ENCODE data around the gene ASPSCR1. TPM values are rescaled to one million over a fixed set of nuclear protein-coding genes. Genes with fewer than 3 reads are reported as not detected.

ASPSCR1 gene
- total and polyA plus RNA-seq, 2 donors from 2014 or later, result 35.2 to 57.5 TPM

GRCh38 chr17:82061047-82061925 is 83.9 kb downstream of the ASPSCR1 start:
- FAIRE-seq (no peak), DNase-seq (peak in 1 of 5 donors; percentile 63)
- no peak overlapping the region for H3K4me3 ChIP-seq (ENCODE audit: low read length in 3 of 3)
- no peaks in the 10 kb centered on the region for H3K27me3 ChIP-seq (ENCODE audit: control insufficient read depth, insufficient read depth, low read length)
- TF ChIP-seq CTCF (IDR thresholded peaks at IDR 0.05; ENCODE audit: borderline replicate concordance, extremely low read depth, insufficient read depth), result no peak
- H3K4me1 ChIP-seq (ENCODE audit: control insufficient read depth in 2 of 3, insufficient read depth in 2 of 3, low read depth in 1 of 3, low read length in 3 of 3), result peaks cover 0 to 24% (median 14%) of the 10 kb centered on the region in 3 donors
- H3K9me3 ChIP-seq (ENCODE audit: control insufficient read depth in 2 of 3, insufficient read depth in 1 of 3, low read length in 3 of 3), result no peaks in the 10 kb centered on the region
- peaks cover 0 to 21% (median 5%) of the 10 kb centered on the region in 3 donors for H3K36me3 ChIP-seq (ENCODE audit: control insufficient read depth in 2 of 3, insufficient read depth in 3 of 3, low read length in 3 of 3)
- H3K27ac ChIP-seq (ENCODE audit: low read depth in 2 of 2, low read length in 2 of 2), result no peak overlapping the region
- intact Hi-C loops (cut with DNase I), result no loop called here
- no peak overlapping the region for H3K9ac ChIP-seq (ENCODE audit: low read length in 3 of 3)

GRCh38 chr17:82062076-82062983 is 84.9 kb downstream of the ASPSCR1 start:
- TF ChIP-seq CTCF (IDR thresholded peaks at IDR 0.05; ENCODE audit: borderline replicate concordance, extremely low read depth, insufficient read depth), result no peak
- no peak overlapping the region for H3K27ac ChIP-seq (ENCODE audit: low read depth in 2 of 2, low read length in 2 of 2)
- peaks cover 0 to 22% (median 15%) of the 10 kb centered on the region in 3 donors for H3K4me1 ChIP-seq (ENCODE audit: control insufficient read depth in 2 of 3, insufficient read depth in 2 of 3, low read depth in 1 of 3, low read length in 3 of 3)
- H3K36me3 ChIP-seq (ENCODE audit: control insufficient read depth in 2 of 3, insufficient read depth in 3 of 3, low read length in 3 of 3), result peaks cover 0 to 21% (median 4%) of the 10 kb centered on the region in 3 donors
- H3K4me3 ChIP-seq (ENCODE audit: low read length in 3 of 3), result no peak overlapping the region
- H3K9ac ChIP-seq (ENCODE audit: low read length in 3 of 3), result no peak overlapping the region
- FAIRE-seq (no peak), DNase-seq (no peak)
- H3K27me3 ChIP-seq (ENCODE audit: control insufficient read depth, insufficient read depth, low read length), result no peaks in the 10 kb centered on the region
- no peaks in the 10 kb centered on the region for H3K9me3 ChIP-seq (ENCODE audit: control insufficient read depth in 2 of 3, insufficient read depth in 1 of 3, low read length in 3 of 3)
- intact Hi-C loops (cut with DNase I), result no loop called here

- Histone ChIP-seq H3K9me3 (ENCODE audit: control insufficient read depth in 2 of 3, insufficient read depth in 1 of 3, low read length in 3 of 3) (no peaks in the 10 kb centered on the region), H3K4me1 (ENCODE audit: control insufficient read depth in 2 of 3, insufficient read depth in 2 of 3, low read depth in 1 of 3, low read length in 3 of 3) (peaks cover 0 to 18% (median 11%) of the 10 kb centered on the region in 3 donors), H3K27me3 (ENCODE audit: control insufficient read depth, insufficient read depth, low read length) (no peaks in the 10 kb centered on the region), H3K4me3 (ENCODE audit: low read length in 3 of 3) (no peak overlapping the region), H3K9ac (ENCODE audit: low read length in 3 of 3) (no peak overlapping the region), H3K36me3 (ENCODE audit: control insufficient read depth in 2 of 3, insufficient read depth in 3 of 3, low read length in 3 of 3) (peaks cover 0 to 21% (median 4%) of the 10 kb centered on the region in 3 donors), H3K27ac (ENCODE audit: low read depth in 2 of 2, low read length in 2 of 2) (no peak overlapping the region)
- no peak for TF ChIP-seq CTCF (IDR thresholded peaks at IDR 0.05; ENCODE audit: borderline replicate concordance, extremely low read depth, insufficient read depth)
- no peak for DNase-seq
- no peak for FAIRE-seq
- intact Hi-C loops (cut with DNase I), result no loop called here
Measured at GRCh38 chr17:82062984-82063368, 85.5 kb downstream of the ASPSCR1 start.

Measured in kidney (tissue), 14 donors.